ENCODE data around the gene MYL5.

Gene MYL5, protein sequence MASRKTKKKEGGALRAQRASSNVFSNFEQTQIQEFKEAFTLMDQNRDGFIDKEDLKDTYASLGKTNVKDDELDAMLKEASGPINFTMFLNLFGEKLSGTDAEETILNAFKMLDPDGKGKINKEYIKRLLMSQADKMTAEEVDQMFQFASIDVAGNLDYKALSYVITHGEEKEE

GRCh38 chr4:674172-675035 is at the start of gene MYL5, which contains the start of gene ATP5ME:
Gene MYL5 (plus strand): TSS chr4:674542. CDS start chr4:678027, 3,485 bp downstream.
Gene ATP5ME (minus strand): TSS chr4:674276. CDS start chr4:674247, 29 bp downstream.
- TF ChIP-seq GATA1 (IDR thresholded peaks at IDR 0.05; ENCODE audit: low read depth, low read length) (no peak), POLR2A (IDR thresholded peaks at IDR 0.05; ENCODE audit: low read length) (peak; percentile 86)
- peak; percentile 97 to 98 for DNase-seq

GRCh38 chr4:624705-625590 is 49.4 kb upstream of the MYL5 start, which contains the start of gene PDE6B:
Gene PDE6B (plus strand): TSS chr4:625573. CDS start chr4:625627, 54 bp downstream.
- no peak for DNase-seq
- TF ChIP-seq POLR2A (IDR thresholded peaks at IDR 0.05; ENCODE audit: low read length) (no peak), GATA1 (IDR thresholded peaks at IDR 0.05; ENCODE audit: low read depth, low read length) (no peak)

GRCh38 chr4:625631-626161 is 48.6 kb upstream of the MYL5 start:
- no peak for DNase-seq
- no peak for TF ChIP-seq POLR2A (IDR thresholded peaks at IDR 0.05; ENCODE audit: low read length)
- TF ChIP-seq GATA1 (IDR thresholded peaks at IDR 0.05; ENCODE audit: low read depth, low read length), result no peak

GRCh38 chr4:626201-627091 is 47.9 kb upstream of the MYL5 start:
- DNase-seq, result no peak
- TF ChIP-seq GATA1 (IDR thresholded peaks at IDR 0.05; ENCODE audit: low read depth, low read length), result no peak
- no peak for TF ChIP-seq POLR2A (IDR thresholded peaks at IDR 0.05; ENCODE audit: low read length)

- no peak for DNase-seq
- no peak for TF ChIP-seq POLR2A (IDR thresholded peaks at IDR 0.05; ENCODE audit: low read length)
Observed at GRCh38 chr4:627347-628125, 46.8 kb upstream of the MYL5 start.

DNA sequence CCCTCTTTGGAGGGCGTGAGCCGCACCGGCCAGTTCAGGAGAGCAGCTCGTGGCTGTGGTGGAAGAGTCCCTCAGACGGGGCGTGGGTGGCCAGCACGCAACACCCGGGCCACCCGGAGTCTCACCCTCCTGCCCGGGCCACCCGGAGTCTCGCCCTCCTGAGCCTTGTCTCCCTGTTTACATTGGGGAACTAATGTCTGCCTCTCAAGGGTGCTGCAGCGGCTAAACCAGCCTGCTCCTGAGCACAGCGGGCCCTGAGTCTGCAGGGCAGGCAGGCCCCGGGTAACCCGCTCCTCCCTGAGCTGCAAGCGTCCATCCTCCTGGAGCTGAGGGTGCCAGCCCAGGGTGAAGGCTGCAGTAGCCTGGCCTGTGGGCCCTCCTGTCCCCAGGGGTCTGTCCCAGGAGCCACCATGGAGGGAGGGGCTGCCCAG is 46.0 kb upstream of the MYL5 start:
- TF ChIP-seq GATA1 (IDR thresholded peaks at IDR 0.05; ENCODE audit: low read depth, low read length) (no peak), POLR2A (IDR thresholded peaks at IDR 0.05; ENCODE audit: low read length) (no peak)
- no peak for DNase-seq

GRCh38 chr4:628821-629635 is 45.3 kb upstream of the MYL5 start:
- no peak for TF ChIP-seq POLR2A (IDR thresholded peaks at IDR 0.05; ENCODE audit: low read length)
- TF ChIP-seq GATA1 (IDR thresholded peaks at IDR 0.05; ENCODE audit: low read depth, low read length), result no peak
- DNase-seq, result no peak

GRCh38 chr4:629636-629914 is 44.8 kb upstream of the MYL5 start:
- TF ChIP-seq GATA1 (IDR thresholded peaks at IDR 0.05; ENCODE audit: low read depth, low read length), result no peak
- no peak for TF ChIP-seq POLR2A (IDR thresholded peaks at IDR 0.05; ENCODE audit: low read length)
- DNase-seq, result no peak

- no peak for TF ChIP-seq POLR2A (IDR thresholded peaks at IDR 0.05; ENCODE audit: low read length)
- no peak for TF ChIP-seq GATA1 (IDR thresholded peaks at IDR 0.05; ENCODE audit: low read depth, low read length)
Observed at GRCh38 chr4:629915-630641, 44.3 kb upstream of the MYL5 start.

GRCh38 chr4:630656-631055 is 43.7 kb upstream of the MYL5 start:
- no peak for TF ChIP-seq POLR2A (IDR thresholded peaks at IDR 0.05; ENCODE audit: low read length)
- TF ChIP-seq GATA1 (IDR thresholded peaks at IDR 0.05; ENCODE audit: low read depth, low read length), result no peak
- DNase-seq, result no peak

More at GRCh38 chr4:629915-630641, 44.3 kb upstream of the MYL5 start:
- no peak for DNase-seq

All from erythroblast (primary cell).